GM23338 (cell line): ENCODE data around the gene SPECC1L. TPM values are rescaled to one million over a fixed set of nuclear protein-coding genes. Genes with fewer than 3 reads are reported as not detected.

Experiments
- ATAC-seq: fragments of 200-7000 bp; cut with Tn5 transposase; 3 replicates; pipeline ENCODE4 v1.9.1; 2020
- DNase-seq: peaks from one replicate; pipeline ENCODE4 v3.0.0-alpha.2; 2015; ENCODE audit warnings: low spot score
- H2AFZ ChIP-seq: fragments of 200-600 bp; sonication (generic); 2 replicates; pipeline ENCODE4 v1.8.0; 2016; ENCODE audit warnings: antibody characterized with exemption, mild to moderate bottlenecking, moderate library complexity
- H3F3A ChIP-seq: fragments of 200-600 bp; sonication (generic); replicated peaks from 2 replicates; pipeline ENCODE4 v1.8.0; 2017; ENCODE audit warnings: antibody characterized with exemption, mixed run types, low read depth
- H3K27ac ChIP-seq: fragments of 200-600 bp; sonication (generic); 2 replicates; pipeline ENCODE4 v1.6.1; 2016; ENCODE audit warnings: low read depth
- H3K27me3 ChIP-seq: fragments of 200-600 bp; sonication (generic); 2 replicates; pipeline ENCODE4 v1.8.0; 2016; ENCODE audit warnings: mild to moderate bottlenecking, mixed run types, moderate library complexity; ENCODE audit not compliant: insufficient read depth
- H3K36me3 ChIP-seq: fragments of 200-600 bp; sonication (generic); 2 replicates; pipeline ENCODE4 v1.8.0; 2016; ENCODE audit warnings: mild to moderate bottlenecking; ENCODE audit not compliant: insufficient read depth
- H3K4me1 ChIP-seq: fragments of 200-600 bp; sonication (generic); 2 replicates; pipeline ENCODE4 v1.8.0; 2016; ENCODE audit warnings: mild to moderate bottlenecking, moderate library complexity; ENCODE audit not compliant: insufficient read depth
- H3K4me2 ChIP-seq: fragments of 200-600 bp; sonication (generic); 2 replicates; pipeline ENCODE4 v1.7.1; 2017; ENCODE audit warnings: mixed run types
- H3K4me3 ChIP-seq: fragments of 200-600 bp; sonication (generic); 2 replicates; pipeline ENCODE4 v1.6.1; 2016; ENCODE audit warnings: mixed run types
- H3K79me2 ChIP-seq: fragments of 200-600 bp; sonication (generic); replicated peaks from 2 replicates; pipeline ENCODE4 v1.8.0; 2017; ENCODE audit warnings: mild to moderate bottlenecking; ENCODE audit not compliant: insufficient read depth
- H3K9me2 ChIP-seq: fragments of 200-600 bp; sonication (generic); 2 replicates; pipeline ENCODE4 v1.8.0; 2017; ENCODE audit not compliant: insufficient read depth
- H4K20me1 ChIP-seq: fragments of 200-600 bp; sonication (generic); replicated peaks from 2 replicates; pipeline ENCODE4 v1.8.0; 2017; ENCODE audit warnings: mild to moderate bottlenecking; ENCODE audit not compliant: insufficient read depth
- H3K27ac Mint-ChIP-seq: 2 replicates; pipeline ENCODE4 v1.8.0; 2020; ENCODE audit warnings: inconsistent platforms, mild to moderate bottlenecking, moderate library complexity, mixed read lengths
- H3K27me3 Mint-ChIP-seq: 3 replicates; pipeline ENCODE4 v1.8.0; 2022; ENCODE audit warnings: low read depth, mild to moderate bottlenecking, moderate library complexity, mixed read lengths, inconsistent platforms; ENCODE audit not compliant: insufficient read depth, poor library complexity
- H3K36me3 Mint-ChIP-seq: 3 replicates; pipeline ENCODE4 v1.8.0; 2021; ENCODE audit warnings: low read depth, mild to moderate bottlenecking, inconsistent platforms, moderate library complexity, mixed read lengths
- H3K4me1 Mint-ChIP-seq: 3 replicates; pipeline ENCODE4 v1.8.0; 2020; ENCODE audit warnings: mild to moderate bottlenecking, inconsistent platforms, mixed read lengths
- H3K4me3 Mint-ChIP-seq: 3 replicates; pipeline ENCODE4 v1.8.0; 2021; ENCODE audit warnings: moderate library complexity, mild to moderate bottlenecking, inconsistent platforms, mixed read lengths
- H3K9me3 Mint-ChIP-seq: 3 replicates; pipeline ENCODE4 v1.8.0; 2020; ENCODE audit warnings: moderate library complexity, mild to moderate bottlenecking, inconsistent platforms, mixed read lengths
- JUNB ChIP-seq: IDR thresholded peaks from one replicate; pipeline ENCODE4 v1.6.1; 2016; ENCODE audit warnings: antibody characterized with exemption; ENCODE audit not compliant: unreplicated experiment
- NANOG ChIP-seq: IDR thresholded peaks from 2 replicates; pipeline ENCODE4 v1.6.1; 2016; ENCODE audit warnings: antibody characterized with exemption, borderline replicate concordance
- POLR2AphosphoS5 ChIP-seq: IDR thresholded peaks from 2 replicates; pipeline ENCODE4 v1.6.1; 2016; ENCODE audit warnings: antibody characterized with exemption, low read depth
- ZNF331 ChIP-seq: fragments of 250-450 bp; sonication (Bioruptor Pico); IDR thresholded peaks from 2 replicates; pipeline ENCODE4 v1.5.0; 2020; ENCODE audit warnings: low read depth, mild to moderate bottlenecking, moderate library complexity
- ZNF462 ChIP-seq: fragments of 250-450 bp; sonication (Bioruptor Pico); IDR thresholded peaks from 2 replicates; pipeline ENCODE4 v1.5.0; 2020; ENCODE audit warnings: mild to moderate bottlenecking, moderate library complexity
- polyA plus RNA-seq: library from polyadenylated mRNA; unstranded; fragments of >200 nt; fragmentation: Nextera tagmentation; extraction: Ambion mirVana; gene quantifications from 2 replicates; pipeline ENCODE4 v1.2.1, GENCODE V29; 2016
- total RNA-seq: library from RNA; depleted of rRNA; stranded (reverse); fragments of >200 nt; shearing (Covaris generic); gene quantifications from 2 replicates; pipeline ENCODE4 v1.2.3, GENCODE V29; 2014
- TF ChIP-seq, protein P1 (sequence below): IDR thresholded peaks from 2 replicates; pipeline ENCODE4 v1.6.1; 2016; ENCODE audit warnings: antibody characterized with exemption
- TF ChIP-seq, protein P2 (sequence below), 2 experiments: fragments of 200-600 bp in 1 of 2; sonication (generic) in 1 of 2; conservative IDR thresholded peaks; 2 replicates each; pipeline versions ENCODE4 v1.5.1 to v1.6.1; 2016 to 2017; ENCODE audit warnings: antibody characterized with exemption in 2 of 2, low read depth in 2 of 2, mild to moderate bottlenecking in 2 of 2, moderate library complexity in 1 of 2

Gene SPECC1L
- total and polyA plus RNA-seq, 2 experiments from 2014 or later = 24.3 to 44.7 TPM

DNA sequence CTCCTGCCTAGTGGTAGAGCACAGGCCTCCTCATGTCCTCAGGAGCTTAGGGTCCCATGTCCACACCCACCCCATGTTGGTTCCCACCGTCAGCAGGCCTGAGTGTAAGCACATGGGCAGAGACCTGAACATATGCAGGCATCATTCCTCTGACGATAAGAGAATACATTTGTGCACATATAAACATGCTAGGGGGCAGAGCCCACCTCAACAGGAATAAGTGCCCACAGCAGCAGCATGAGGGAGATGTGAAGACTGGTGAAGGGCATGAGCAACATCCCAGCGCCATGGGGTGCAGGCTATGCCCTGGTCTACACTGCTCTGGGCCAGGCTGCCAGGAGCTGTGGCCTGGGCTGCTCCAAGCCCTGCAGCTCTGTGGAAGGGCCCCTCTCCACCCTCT lies 173.6 kb downstream of the SPECC1L start:
- H3K4me1 Mint-ChIP-seq = peaks cover 12% of the 10 kb centered on the region
- peaks cover 4% of the 10 kb centered on the region; the same call in 1 of the 2 replicates for H3K9me2 ChIP-seq
- H3K4me3 ChIP-seq = no peak overlapping the region
- no peak overlapping the region for H2AFZ ChIP-seq
- H4K20me1 ChIP-seq = no peaks in the 10 kb centered on the region
- no peak overlapping the region for H3K4me2 ChIP-seq
- no peaks in the 10 kb centered on the region; the same call in 1 of the 3 replicates for H3K36me3 Mint-ChIP-seq
- no peak for DNase-seq
- H3K27me3 ChIP-seq = no peaks in the 10 kb centered on the region
- TF ChIP-seq ZNF462 (CRISPR knock-in tag) (no peak), JUNB (no peak), ZNF331 (CRISPR knock-in tag) (no peak), NANOG (no peak), POLR2AphosphoS5 (no peak)
- TF ChIP-seq, protein P1, sequence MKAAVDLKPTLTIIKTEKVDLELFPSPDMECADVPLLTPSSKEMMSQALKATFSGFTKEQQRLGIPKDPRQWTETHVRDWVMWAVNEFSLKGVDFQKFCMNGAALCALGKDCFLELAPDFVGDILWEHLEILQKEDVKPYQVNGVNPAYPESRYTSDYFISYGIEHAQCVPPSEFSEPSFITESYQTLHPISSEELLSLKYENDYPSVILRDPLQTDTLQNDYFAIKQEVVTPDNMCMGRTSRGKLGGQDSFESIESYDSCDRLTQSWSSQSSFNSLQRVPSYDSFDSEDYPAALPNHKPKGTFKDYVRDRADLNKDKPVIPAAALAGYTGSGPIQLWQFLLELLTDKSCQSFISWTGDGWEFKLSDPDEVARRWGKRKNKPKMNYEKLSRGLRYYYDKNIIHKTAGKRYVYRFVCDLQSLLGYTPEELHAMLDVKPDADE = no peak
- TF ChIP-seq, protein P2, sequence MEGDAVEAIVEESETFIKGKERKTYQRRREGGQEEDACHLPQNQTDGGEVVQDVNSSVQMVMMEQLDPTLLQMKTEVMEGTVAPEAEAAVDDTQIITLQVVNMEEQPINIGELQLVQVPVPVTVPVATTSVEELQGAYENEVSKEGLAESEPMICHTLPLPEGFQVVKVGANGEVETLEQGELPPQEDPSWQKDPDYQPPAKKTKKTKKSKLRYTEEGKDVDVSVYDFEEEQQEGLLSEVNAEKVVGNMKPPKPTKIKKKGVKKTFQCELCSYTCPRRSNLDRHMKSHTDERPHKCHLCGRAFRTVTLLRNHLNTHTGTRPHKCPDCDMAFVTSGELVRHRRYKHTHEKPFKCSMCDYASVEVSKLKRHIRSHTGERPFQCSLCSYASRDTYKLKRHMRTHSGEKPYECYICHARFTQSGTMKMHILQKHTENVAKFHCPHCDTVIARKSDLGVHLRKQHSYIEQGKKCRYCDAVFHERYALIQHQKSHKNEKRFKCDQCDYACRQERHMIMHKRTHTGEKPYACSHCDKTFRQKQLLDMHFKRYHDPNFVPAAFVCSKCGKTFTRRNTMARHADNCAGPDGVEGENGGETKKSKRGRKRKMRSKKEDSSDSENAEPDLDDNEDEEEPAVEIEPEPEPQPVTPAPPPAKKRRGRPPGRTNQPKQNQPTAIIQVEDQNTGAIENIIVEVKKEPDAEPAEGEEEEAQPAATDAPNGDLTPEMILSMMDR (conservative IDR thresholded peaks at IDR 0.05; ENCODE audit: low read depth in 2 of 2) = no peak
- H3K4me3 Mint-ChIP-seq = no peak overlapping the region
- no peaks in the 10 kb centered on the region for H3K36me3 ChIP-seq
- H3K27ac Mint-ChIP-seq = no peak overlapping the region
- no peaks in the 10 kb centered on the region; the same call in 1 of the 2 replicates for H3K4me1 ChIP-seq
- peaks cover 2% of the 10 kb centered on the region for H3K27me3 Mint-ChIP-seq
- H3K9me3 Mint-ChIP-seq = no peaks in the 10 kb centered on the region
- ATAC-seq = no peak
- no peak overlapping the region for H3K27ac ChIP-seq
- no peaks in the 10 kb centered on the region for H3F3A ChIP-seq
- no peaks in the 10 kb centered on the region for H3K79me2 ChIP-seq
